NCI-H128 (cell line): ENCODE data around the gene GPR6.

ENCODE experiments used
- DNase-seq: peaks from one replicate; lab custom pipeline; 2025; ENCODE audit not compliant: unreplicated experiment; lab: John Stamatoyannopoulos, UW

GPR6 gene

DNA sequence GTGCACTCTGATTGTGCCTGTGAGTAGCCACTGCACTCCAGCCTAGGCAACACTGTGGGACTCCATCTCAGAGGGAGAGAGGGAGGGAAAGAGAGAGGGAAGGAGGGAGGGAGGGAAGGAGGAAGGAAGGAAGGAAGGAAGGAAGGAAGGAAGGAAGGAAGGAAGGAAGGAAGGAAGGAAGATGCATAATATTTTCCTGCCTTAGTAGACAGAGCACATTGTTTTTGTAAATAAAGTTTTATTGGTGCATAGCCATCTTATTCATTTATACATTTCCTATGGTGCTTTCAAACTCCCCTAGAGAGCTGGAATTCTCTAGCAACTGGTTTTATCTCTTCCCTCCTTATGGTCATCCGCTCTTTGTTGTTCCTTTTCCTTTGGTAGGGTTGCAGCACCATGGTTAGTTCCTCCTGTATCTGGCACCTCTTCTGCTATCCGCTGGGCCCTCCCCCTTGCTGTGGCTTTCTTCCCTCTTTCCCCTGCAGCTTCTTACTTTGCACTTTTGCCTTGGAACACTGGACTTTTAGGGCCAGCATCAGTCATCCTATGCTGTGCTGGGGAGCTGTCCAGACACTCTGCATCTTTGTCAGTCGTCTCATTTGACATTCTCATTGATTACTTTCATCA, 20.2 kb downstream of the GPR6 start:
- DNase-seq = no peak

DNA sequence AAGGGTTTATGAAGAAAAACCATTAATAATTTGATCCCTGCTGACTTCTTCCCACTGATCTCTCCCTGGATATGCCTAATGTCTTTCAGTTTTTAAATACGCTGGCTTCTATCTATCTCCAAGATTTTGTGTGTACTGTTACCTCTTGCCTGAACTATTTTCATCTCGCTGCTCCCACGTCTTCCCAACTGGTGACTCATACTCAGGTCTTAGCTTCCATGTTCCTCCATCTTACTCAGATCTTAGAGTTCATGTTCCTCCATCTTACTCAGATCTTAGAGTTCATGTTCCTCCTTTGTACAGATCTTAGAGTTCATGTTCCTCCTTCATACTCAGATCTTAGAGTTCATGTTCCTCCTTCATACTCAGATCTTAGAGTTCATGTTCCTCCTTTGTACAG, 21.6 kb downstream of the GPR6 start:
- no peak for DNase-seq

GRCh38 chr6:110002676-110003075, 24.6 kb downstream of the GPR6 start:
- no peak for DNase-seq

DNA sequence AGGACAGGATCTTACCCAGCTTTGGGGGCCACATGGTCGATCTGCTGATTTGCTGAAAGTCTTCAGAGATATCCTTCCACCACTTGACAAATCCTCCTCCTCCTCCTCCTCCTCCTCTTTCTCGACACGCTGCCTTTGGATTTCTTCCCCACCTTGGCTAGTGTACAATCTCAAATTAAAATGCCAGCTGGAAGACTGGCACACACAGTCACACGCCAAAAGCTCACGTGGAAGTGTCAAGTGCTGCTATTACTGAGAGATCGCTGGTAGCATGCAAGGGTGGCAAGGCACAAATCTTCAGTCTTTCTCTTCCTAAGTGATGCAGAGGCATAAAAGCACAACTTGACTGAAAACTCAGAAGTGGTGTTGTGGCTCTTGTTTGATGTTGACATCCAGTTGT, 35.3 kb downstream of the GPR6 start:
- no peak for DNase-seq

- no peak for DNase-seq
Measured at GRCh38 chr6:110015206-110015605, 37.1 kb downstream of the GPR6 start.

GRCh38 chr6:110017306-110017705, 39.2 kb downstream of the GPR6 start:
- no peak for DNase-seq

GRCh38 chr6:110017946-110018345, 39.8 kb downstream of the GPR6 start:
- DNase-seq = no peak

- DNase-seq = no peak
Measured at GRCh38 chr6:110018486-110018885, 40.4 kb downstream of the GPR6 start.

DNA sequence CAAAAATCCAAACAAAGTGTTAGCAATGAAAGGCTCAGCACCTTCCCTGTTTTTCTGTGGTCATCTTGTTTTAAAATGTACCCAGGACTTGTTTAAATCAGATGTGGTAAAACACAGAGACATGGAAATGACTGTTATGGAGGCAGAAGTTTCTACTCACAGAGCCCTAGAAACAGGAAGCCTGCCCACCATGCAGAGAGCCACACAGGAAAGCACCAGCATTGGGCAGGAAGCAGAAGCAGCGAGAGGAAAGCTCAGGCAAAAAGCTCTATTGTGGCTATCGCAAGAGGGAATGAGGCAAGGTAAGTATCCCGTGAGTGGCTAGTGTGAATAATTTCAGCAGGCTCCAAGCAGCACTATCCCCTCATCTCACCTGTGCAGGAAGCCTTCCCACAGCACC, 42.8 kb downstream of the GPR6 start:
- no peak for DNase-seq

GRCh38 chr6:110029144-110029543, 51.0 kb downstream of the GPR6 start:
- no peak for DNase-seq
